IPS-NIHi7 (cell line): ENCODE data around the gene SHOC2.

Experiments used
- DNase-seq: peaks from one replicate; pipeline ENCODE4 v3.0.0; 2012; ENCODE audit warnings: mixed read lengths; ENCODE audit errors: extremely low spot score

Gene SHOC2

DNA sequence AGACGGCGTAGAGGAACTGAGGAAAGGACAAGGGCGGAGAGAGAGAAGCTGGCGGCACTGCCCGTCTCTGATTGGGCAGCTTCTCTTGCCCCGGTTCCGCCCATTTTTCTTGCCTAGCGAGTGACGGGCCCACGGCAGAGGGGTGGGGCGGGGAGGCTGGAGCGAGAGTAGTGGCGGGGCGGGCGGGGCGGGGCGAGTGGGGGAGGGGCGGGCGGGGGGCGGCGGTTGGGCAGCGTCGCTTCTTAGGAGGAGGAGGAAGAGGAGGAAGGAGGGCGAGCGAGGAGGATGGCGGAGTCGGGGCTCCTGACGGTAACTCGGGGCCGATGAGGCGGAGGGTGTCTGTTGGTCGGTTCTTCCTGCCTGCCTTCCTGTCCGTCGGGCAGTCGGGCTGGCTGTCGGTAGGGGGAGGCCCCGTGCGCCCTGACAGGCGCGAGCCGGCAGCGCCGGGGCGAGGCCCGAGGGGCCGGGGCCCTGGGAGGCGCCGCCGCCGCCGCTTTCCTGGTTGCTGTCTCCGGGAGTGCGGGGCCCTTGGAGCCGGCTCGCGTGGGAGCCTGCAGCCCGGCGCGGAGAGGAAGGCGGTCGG lies at the start of gene SHOC2:
SHOC2 (plus strand) TSS at position 256 of the 583 bp plus-strand sequence. CDS start 44,755 bp downstream, outside the sequence.
- peak; percentile 91 for DNase-seq

- DNase-seq = no peak
Measured at GRCh38 chr10:110870823-110871297, 48.5 kb upstream of the SHOC2 start.

- peak; percentile 95 for DNase-seq
Measured at GRCh38 chr10:110871298-110872084, 47.9 kb upstream of the SHOC2 start, which contains the start of gene PDCD4. TSS of gene PDCD4 (plus strand) at chr10:110871928. CDS start at chr10:110876028, 4,100 bp downstream.

DNA sequence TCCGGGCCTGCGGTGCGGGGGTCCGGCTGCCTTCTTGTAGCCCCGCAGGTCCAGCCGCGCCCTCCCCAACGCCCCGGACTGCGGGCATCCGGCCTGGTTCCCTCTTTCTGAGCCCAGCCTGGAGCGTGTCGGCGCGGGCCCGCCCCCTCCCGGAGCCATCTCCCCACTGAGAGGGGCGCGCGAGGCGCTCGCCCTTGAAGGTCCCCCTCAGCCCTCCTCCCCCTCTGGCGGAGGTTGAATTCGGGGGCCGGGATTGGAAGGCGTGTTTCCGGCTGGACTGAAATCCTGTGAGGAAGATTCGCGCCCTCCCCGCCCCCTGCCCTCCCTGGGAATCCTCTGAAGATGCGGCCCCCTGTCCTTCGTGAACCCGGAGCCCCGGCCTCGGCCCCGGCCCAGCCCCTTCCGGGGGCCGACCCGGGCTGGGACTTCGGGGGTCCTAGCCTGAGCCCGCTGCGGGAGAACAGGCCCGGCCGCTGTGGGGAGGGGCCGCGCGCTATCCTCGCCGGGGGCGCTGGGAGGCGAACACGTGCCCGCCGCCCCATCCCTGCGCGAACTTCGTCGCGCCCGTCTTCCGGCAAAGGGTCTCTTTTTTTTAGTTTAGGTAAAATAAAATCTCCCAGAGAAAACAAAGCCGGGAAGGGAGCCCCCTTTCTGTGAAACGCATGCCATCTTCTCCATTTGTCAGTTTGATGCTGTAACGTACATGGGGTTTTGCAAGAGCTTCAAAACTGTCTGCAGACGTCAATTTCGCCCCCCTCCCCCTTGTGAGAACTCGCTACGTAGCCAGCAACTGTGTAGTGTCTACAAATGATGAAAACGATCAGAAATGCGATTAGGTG lies 47.0 kb upstream of the SHOC2 start:
- peak; percentile 68 for DNase-seq

- no peak for DNase-seq
Measured at GRCh38 chr10:110872984-110873923, 46.1 kb upstream of the SHOC2 start.

- DNase-seq = no peak
Measured at GRCh38 chr10:110873951-110874350, 45.5 kb upstream of the SHOC2 start.

DNA sequence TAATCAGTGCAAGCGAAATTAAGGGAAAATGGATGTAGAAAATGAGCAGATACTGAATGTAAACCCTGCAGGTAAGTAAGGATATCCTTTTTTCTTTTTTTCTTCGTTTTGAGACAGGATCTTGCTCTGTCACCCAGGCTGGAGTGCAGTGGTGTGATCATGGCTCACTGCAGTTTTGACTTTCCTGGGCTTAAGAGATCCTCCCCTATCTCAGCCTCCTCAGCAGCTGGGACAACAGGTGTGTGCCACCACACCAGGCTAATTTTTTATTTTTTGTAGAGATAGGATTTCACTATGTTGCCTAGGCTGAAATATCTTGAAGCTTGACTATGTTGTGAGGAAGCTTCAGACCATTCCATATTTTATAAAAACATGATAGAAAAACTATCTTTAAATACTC lies 43.4 kb upstream of the SHOC2 start:
- no peak for DNase-seq

GRCh38 chr10:110876788-110877187 lies 42.6 kb upstream of the SHOC2 start:
- DNase-seq = no peak

- no peak for DNase-seq
Measured at GRCh38 chr10:110880012-110880411, 39.4 kb upstream of the SHOC2 start.

DNA sequence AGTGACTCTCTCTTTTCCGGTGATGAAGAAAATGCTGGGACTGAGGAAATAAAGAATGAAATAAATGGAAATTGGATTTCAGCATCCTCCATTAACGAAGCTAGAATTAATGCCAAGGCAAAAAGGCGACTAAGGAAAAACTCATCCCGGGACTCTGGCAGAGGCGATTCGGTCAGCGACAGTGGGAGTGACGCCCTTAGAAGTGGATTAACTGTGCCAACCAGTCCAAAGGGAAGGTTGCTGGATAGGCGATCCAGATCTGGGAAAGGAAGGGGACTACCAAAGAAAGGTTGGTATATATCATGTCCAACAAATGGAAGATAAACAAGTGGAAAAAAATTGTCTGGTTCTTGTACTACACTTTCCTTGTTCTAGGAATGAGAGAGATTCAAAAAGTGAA lies 38.2 kb upstream of the SHOC2 start:
- no peak for DNase-seq

DNA sequence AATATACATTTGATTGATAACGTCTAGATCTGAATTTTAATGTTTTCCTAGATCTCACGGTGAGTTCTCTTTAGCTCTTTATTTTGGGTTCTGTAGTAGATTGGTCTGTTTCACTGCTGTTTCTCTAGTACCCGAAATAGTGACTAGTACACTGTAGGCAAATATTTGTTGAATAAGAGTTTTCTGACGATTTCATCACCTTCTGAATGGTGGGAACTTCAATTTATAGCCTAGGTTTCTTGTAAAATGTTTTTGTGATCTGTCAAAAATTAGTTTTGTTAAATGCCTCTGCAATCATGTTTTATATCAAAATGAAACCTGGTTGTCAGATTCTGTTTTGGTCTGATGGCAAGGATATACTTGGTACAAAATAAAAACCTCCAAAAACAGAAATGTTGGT lies 37.5 kb upstream of the SHOC2 start:
- no peak for DNase-seq

DNA sequence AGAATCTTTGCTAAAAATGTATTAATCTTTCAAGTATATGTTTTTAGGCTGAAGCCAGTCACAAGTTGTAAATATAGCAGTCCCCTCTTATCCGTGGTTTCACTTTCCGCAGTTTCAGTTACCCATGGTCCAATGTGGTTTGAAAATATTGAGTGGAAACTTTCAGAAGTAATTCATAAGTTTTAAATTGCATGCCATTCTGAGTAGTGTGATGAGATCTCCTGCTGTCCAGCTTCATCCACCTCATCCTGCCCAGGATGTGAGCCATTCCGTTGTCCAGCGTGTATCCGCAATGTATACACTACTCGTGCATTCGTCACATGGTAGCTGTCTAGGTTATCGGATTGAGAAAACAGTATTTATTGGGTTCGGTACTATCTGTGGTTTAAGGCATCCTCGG lies 35.5 kb upstream of the SHOC2 start:
- no peak for DNase-seq

DNA sequence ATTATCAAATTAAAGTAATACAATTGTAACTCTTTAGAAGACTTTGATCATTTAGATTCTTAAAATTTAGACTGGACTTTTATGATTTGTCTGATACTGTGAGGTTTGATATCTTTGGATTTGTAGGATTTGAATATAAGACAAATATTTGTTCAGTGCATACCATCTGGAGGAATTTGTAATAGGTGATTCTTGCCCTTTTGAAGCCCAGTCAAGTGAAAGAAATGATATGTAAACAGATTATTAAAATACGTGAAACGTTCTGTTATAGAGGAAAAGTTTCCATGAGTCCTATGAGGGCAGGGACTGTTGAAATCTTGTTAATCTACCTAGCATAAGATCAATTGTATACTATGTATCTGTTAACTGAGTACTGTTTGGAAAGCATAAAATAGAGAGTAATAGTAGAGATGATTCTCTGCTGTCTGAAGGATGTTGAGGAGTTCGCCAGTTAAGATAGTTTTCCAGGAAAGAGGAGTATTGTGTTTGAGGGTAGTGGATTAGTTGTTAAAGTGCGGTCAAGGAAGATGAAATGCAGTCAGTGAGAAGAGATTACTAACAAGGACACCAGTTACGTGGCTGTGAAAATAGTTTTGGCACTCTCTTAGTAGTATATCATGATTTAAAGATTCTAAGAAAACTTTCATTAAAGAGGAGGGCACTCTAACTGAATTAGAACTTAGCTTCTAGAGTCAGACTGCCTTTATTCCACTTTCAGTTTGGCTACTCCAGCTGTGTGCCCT lies 33.3 kb upstream of the SHOC2 start:
- DNase-seq = no peak

GRCh38 chr10:110887560-110887959 lies 31.8 kb upstream of the SHOC2 start:
- no peak for DNase-seq

GRCh38 chr10:110892602-110893288 lies 26.7 kb upstream of the SHOC2 start:
- DNase-seq = no peak

GRCh38 chr10:110893559-110894179 lies 25.7 kb upstream of the SHOC2 start:
- DNase-seq = peak; percentile 19

GRCh38 chr10:110897184-110897583 lies 22.2 kb upstream of the SHOC2 start:
- no peak for DNase-seq

DNA sequence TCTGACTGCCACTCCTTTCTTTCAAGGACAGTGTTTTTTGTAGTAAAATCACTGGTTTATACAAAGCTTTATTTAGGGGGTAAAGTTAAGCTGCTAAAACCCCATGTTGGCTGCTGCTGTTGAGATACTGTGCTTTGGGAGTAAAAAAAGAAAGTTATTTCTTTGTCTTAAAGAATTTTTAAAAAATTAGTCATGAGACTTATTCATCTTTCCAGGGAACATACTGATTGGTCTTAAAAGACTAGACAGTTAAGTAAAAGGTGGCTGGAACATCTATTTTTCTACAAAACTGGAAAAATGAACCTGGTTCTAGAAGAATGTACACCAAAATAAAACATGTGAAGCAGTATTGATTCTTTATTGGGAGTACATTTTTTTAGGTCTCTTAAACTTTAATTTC lies 21.0 kb upstream of the SHOC2 start:
- DNase-seq = no peak

GRCh38 chr10:110900983-110901382 lies 18.4 kb upstream of the SHOC2 start:
- DNase-seq = no peak
